GM12892 (cell line): ENCODE data around the gene P2RY14.

ENCODE experiments used
- POLR2A ChIP-seq: IDR thresholded peaks from 2 replicates; pipeline ENCODE4 v1.6.1; 2011; ENCODE audit warnings: low read depth, low read length, control low read depth
- POLR2AphosphoS5 ChIP-seq: IDR thresholded peaks from 2 replicates; pipeline ENCODE4 v1.6.1; 2011; ENCODE audit warnings: low read depth, low read length, control low read depth
- TAF1 ChIP-seq: IDR thresholded peaks from 2 replicates; pipeline ENCODE4 v1.6.1; 2011; ENCODE audit warnings: low read depth, mild to moderate bottlenecking, control low read depth, low read length, borderline replicate concordance

DNA sequence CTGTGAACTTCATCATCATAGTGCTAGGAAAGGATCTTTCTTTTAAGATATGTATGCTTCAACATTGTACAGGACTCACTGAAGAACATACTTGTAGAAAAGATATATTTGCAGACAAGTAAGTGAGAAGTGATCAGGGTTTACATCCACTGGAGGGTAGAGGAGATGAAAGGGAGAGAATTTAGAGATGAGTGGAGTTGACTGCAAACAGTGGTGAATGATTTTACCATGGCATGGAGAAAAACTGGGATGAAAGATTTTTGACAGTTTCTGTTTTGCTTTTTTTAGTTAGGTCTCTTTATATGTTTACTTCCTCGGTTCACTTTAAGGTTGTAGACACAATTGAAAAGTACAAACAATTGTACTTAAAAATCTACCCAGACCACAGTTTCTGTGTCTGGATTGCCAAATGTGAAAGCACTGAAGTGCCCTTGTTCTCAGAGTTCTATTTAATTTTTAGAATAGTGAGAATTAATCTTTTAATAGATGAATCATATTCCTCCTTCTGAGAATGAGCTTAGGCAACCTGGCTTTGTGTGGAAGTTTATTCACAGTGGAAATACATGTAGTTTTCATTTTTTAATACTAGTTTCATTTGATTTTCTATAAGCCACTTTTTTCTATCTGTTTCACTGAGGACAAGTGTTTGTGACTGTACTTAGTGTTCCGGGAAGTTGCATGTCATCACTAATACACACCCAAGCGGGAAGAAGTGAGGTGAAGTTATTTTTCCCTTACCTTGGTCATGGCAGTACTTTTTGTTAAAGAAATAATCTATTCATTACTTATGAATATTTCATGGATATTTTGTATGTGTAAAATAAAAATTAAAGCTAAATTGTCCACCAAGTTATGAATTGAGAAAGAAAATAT is 73.6 kb downstream of the P2RY14 start:
- no peak for TF ChIP-seq POLR2AphosphoS5
- no peak for TF ChIP-seq POLR2A
- no peak for TF ChIP-seq TAF1
